CD4-positive, alpha-beta T cell treated with Interleukin-4 for 1 hour (primary cell): ENCODE results near the gene ANAPC1.
"Not testable (repeated sequence)": the region's sequence is repeated elsewhere in the genome, so short reads cannot be mapped to it uniquely, and the experiment has no call there.

Source experiments
- DNase-seq, 2 donors: peaks; one replicate each; pipeline ENCODE4 v3.0.0-alpha.2; 2020 to 2022

Gene ANAPC1

GRCh38 chr2:111782195-111782594 lies 101.8 kb downstream of the ANAPC1 start:
- not testable (repeated sequence) for DNase-seq

- DNase-seq = not testable (repeated sequence)
Observed at GRCh38 chr2:111781443-111782094, 102.4 kb downstream of the ANAPC1 start.

- DNase-seq = not testable (repeated sequence)
Observed at GRCh38 chr2:111777155-111777554, 106.8 kb downstream of the ANAPC1 start.

- DNase-seq = not testable (repeated sequence)
Observed at GRCh38 chr2:111776296-111776695, 107.7 kb downstream of the ANAPC1 start.

GRCh38 chr2:111772180-111772579 lies 111.8 kb downstream of the ANAPC1 start:
- DNase-seq = not testable (repeated sequence)

GRCh38 chr2:111770916-111771658 lies 112.9 kb downstream of the ANAPC1 start:
- not testable (repeated sequence) for DNase-seq

- not testable (repeated sequence) for DNase-seq
Observed at GRCh38 chr2:111768266-111769190, 115.5 kb downstream of the ANAPC1 start.

GRCh38 chr2:111767087-111767486 lies 116.9 kb downstream of the ANAPC1 start:
- not testable (repeated sequence) for DNase-seq

- not testable (repeated sequence) for DNase-seq
Observed at GRCh38 chr2:111766295-111766694, 117.7 kb downstream of the ANAPC1 start.

GRCh38 chr2:111764151-111764550 lies 119.8 kb downstream of the ANAPC1 start:
- not testable (repeated sequence) for DNase-seq

- not testable (repeated sequence) for DNase-seq
Observed at GRCh38 chr2:111760697-111761284, 123.2 kb downstream of the ANAPC1 start.

- DNase-seq = not testable (repeated sequence)
Observed at GRCh38 chr2:111752533-111752932, 131.5 kb downstream of the ANAPC1 start.

- DNase-seq = not testable (repeated sequence)
Observed at GRCh38 chr2:111750641-111751040, 133.4 kb downstream of the ANAPC1 start.

GRCh38 chr2:111748429-111748828 lies 135.6 kb downstream of the ANAPC1 start:
- not testable (repeated sequence) for DNase-seq

- peak; percentile 78 to 92 for DNase-seq
Observed at GRCh38 chr2:111747410-111748115, 136.4 kb downstream of the ANAPC1 start.

GRCh38 chr2:111744751-111745150 lies 139.2 kb downstream of the ANAPC1 start:
- not testable (repeated sequence) for DNase-seq

- DNase-seq = not testable (repeated sequence)
Observed at GRCh38 chr2:111741517-111741916, 142.5 kb downstream of the ANAPC1 start.

- not testable (repeated sequence) for DNase-seq
Observed at GRCh38 chr2:111735838-111736721, 147.9 kb downstream of the ANAPC1 start.

- DNase-seq = not testable (repeated sequence)
Observed at GRCh38 chr2:111735420-111735819, 148.6 kb downstream of the ANAPC1 start.

GRCh38 chr2:111729812-111730458 lies 154.1 kb downstream of the ANAPC1 start:
- DNase-seq = not testable (repeated sequence)
